GM12801 (cell line): ENCODE measurements around the gene CLEC16A.

Experiments
- TF ChIP-seq, protein P1 (sequence below): IDR thresholded peaks from one replicate; pipeline ENCODE4 v1.5.1; 2011; ENCODE audit warnings: control low read depth; ENCODE audit not compliant: insufficient read length; ENCODE audit errors: extremely low read depth

The CLEC16A gene

GRCh38 chr16:11131706-11132105 is 187.3 kb downstream of the CLEC16A start:
- TF ChIP-seq, protein P1, sequence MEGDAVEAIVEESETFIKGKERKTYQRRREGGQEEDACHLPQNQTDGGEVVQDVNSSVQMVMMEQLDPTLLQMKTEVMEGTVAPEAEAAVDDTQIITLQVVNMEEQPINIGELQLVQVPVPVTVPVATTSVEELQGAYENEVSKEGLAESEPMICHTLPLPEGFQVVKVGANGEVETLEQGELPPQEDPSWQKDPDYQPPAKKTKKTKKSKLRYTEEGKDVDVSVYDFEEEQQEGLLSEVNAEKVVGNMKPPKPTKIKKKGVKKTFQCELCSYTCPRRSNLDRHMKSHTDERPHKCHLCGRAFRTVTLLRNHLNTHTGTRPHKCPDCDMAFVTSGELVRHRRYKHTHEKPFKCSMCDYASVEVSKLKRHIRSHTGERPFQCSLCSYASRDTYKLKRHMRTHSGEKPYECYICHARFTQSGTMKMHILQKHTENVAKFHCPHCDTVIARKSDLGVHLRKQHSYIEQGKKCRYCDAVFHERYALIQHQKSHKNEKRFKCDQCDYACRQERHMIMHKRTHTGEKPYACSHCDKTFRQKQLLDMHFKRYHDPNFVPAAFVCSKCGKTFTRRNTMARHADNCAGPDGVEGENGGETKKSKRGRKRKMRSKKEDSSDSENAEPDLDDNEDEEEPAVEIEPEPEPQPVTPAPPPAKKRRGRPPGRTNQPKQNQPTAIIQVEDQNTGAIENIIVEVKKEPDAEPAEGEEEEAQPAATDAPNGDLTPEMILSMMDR: no peak

DNA sequence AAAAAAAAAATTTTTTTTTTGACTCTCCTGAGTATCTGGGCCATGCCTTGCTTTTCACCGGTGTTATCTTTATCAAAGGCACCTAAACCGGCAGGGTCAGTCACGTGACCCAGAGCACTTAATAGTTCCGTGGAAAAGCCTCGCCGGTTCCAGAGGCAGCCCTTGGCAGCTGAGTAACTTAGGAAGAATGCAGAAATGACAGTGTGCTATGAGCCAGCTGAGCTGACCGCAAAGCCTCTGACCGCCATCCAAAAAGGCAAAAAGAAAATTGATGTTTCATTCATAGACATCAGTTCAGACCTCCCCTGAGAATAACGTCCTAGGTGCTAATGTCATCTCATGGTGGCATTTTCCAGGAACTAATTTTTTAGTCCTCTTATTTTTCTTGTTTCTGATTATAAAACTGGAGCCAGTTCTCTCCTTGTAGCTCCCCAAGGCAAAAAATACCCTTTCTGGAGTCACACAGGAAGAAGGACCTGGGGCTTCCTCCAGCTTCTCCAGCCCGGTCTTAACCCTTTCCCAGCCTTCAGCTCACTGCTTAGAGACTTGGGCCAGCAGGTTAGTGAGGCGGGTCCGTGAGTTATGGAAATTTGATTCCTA is 189.1 kb downstream of the CLEC16A start:
- TF ChIP-seq, protein P1: no peak

DNA sequence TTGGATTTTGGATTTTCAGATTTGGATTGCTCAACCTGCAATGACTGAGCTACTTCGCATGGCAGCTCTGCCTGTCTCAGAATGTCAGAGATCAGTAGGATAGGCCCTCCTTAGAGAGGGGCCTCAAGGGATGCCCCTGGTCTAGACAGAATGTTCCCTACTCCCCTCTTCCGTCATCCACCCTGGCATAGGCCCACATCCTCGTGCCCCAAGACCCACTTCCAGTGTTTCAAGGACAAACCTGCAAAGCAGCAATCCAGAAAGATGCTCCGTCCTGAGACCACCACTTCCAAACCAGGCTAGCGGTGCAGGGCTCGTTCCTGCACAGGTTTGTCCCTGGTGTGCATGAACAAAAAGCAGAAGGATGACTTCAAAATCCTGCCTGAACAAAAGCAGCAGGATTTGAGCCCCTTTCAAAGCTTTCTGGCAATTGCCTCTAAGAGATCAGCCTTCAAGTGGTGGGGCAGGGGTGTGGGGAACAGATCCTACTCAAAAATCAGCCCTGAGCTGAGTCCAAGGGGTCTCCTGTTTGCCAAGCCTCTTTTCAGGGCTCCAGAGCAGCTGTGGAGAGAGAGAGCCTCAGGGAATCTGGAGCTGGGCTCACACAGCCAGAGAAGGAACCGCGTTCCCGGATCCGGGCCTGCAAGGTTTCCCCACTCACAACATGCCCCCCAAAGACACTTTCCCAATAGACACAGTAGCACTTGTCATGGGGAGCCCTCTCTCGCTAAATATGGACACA is 190.5 kb downstream of the CLEC16A start:
- TF ChIP-seq, protein P1: no peak

DNA sequence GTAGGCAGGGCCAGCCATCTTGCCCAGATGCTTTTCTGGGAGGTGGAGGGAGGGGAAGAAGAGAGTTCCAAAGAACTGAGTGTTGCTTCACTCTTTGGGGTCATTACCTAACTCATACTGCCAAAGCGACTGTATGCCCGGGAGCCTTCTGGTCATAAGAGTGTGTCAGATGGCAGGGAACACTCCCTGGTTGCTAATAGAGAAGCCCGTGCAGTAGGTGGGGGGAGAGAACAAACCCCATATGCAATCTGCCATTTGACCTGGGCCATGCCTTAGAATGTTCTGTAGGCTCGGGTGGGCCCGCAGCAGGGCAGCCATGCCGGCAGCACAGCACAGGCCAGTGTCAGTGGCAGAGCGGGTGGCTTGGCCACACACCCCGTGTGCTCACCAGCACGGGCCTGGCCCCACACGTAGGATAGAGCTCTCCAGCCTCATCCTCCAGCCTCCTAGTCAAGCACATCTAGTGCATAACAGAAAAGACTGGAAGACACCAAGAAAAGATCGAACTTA is 191.2 kb downstream of the CLEC16A start:
- TF ChIP-seq, protein P1: no peak

DNA sequence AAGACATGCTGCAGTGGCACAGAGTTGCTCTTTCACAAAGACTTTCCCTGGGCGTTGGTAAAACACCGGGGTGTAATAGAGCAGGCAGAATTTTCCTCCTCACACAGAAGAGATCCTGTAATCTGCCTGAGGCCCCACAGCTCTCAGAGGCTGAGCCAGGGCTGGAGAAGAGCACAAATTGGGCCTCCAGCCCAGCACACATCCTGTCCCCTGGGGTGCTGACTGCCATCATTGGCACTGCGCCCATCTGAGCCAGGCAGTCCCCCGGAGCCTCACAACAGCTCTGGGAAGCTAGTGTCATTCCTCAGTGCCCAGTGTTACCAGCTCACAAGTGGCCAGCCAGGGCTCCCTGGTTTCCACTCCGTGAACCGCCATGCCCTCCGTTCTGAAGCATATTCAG is 192.2 kb downstream of the CLEC16A start:
- TF ChIP-seq, protein P1: no peak

DNA sequence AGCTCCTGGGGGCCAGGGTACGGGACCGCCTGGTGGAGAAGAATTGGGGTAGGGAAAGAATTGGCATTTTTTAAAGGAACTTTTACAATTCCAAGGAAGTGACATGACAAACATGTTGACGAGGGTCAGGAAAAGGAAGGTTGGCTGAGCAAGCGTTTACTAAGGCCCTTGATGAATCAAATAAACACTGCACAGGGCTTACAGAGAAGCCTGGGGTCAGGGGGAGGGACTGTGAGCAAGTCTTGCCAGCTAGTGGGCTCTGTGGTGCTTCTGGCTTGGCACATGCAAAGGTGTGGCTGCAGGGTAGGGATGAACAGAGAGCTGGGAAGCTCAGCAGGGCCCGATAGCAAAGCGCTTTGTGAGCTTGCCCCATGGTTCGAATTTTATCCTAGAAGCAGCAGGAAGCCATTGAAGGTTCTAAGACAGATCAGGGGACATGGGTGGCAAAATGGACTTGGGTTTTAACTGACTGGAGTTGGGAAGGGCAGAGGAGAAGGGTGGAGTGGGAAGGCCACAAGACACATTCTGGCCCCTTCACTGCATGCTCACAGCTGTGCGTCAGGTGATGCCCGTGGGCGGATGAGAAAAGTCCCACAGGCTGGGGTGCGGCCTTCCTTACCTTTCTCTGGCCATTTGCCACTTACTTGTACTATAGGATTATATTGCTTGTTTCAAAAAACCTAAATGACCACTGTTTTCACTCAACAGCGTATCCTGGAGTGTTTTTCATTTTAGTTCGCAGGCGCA is 193.8 kb downstream of the CLEC16A start:
- TF ChIP-seq, protein P1: no peak

- TF ChIP-seq, protein P1: no peak
These were observed 194.5 kb downstream of the CLEC16A start for GRCh38 chr16:11138769-11139325.
